Stimulated activated CD4-positive, alpha-beta T cell treated with anti-CD3 and anti-CD28 coated beads, Interleukin-2, amount 100 ng/mL, for 48 hours (primary cell): ENCODE measurements around the gene TNFAIP8L1.

Source experiments
- DNase-seq, 2 donors: peaks; one replicate each; pipeline ENCODE4 v3.0.0-alpha.2; 2020

The TNFAIP8L1 gene

DNA sequence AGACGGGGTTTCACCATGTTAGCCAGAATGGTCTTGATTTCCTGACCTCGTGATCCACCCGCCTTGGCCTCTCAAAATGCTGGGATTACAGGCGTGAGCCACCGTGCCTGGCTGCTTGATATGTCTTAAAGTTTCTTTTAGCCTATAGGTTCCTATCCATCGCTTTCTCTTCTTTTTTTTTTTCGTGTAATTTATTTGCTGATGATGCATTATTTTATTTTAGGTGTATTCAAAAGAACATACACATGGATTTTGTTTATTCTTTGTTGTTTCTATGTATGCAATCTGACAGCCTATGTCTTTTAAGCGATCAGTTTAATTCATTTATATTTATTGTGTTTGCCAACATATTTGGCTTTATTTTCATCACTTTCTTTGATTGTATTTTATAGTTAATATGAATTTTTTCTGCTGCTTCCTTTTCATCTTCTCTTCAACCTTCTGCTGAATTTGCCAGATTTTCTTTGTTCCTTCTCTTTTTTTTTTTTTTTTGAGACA, 26.0 kb upstream of the TNFAIP8L1 start:
- DNase-seq = no peak

DNA sequence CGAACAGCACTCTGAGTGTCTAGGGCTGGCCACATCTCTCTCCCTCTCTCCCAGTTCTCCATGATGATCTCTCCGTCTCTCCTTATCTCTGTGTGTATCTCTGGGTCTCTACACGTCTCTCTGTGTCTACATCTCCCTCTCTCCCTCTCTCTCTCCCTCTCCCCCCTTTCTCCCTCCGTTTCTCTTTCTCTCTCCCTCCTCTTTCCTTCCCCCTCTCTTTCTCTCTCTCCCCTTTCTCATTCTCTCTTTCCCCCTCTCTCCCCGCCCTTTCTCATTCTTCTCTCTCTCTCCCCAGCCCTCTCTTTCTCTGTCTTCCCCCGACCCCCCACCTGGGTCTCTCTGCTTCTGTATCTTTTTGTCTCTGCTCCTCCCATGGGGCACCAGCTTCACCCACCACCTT, 21.3 kb upstream of the TNFAIP8L1 start:
- DNase-seq = no peak

DNA sequence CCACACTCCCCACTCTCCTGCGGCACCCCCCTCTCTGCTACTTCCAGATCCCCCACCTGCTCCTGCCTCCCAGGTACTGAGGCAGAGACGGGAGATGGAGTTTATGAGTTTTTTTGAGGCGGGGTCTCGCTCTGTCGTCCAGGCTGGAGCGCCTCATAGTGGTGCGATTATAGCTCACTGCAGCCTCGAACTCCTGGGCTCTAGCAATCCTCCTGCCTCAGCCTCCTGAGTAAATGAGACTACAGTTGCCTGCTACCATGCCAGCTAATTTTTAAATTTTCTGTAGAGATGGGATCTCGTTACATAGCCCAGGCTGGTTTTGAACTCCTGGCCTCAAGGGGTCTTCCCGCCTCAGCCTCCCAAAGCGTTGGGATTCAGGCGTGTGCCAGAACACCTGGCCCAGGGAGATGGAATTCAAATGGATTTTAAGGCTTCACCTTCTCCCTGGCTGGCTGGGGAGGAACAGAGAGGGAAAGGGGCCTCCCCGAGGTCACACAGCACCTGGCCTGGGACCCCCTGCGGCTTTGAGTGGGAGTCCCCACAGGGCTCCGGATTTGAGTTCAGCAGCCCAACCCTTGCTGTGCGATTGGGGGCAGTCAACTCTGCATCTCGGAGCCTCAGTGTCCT, 19.5 kb upstream of the TNFAIP8L1 start:
- no peak for DNase-seq

DNA sequence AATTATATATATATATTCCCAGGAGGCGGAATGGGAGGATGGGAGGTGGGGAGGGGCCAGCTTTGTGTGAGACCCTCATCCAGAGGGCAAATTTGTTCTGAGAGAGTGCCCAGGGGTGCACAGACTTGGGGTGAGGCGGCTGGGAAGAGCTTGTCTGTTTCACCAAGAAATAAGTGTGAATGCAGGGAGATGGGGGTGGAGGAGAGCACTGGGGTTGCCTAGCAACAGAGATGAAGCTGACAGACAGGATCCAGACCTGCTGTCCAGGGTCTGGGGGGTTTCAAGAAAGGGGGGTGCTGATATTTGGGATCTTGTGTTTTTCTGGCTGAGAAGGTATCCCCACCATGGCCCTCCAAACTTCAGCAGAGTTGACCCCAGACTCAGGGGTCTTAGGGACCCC, 18.6 kb upstream of the TNFAIP8L1 start:
- no peak for DNase-seq

DNA sequence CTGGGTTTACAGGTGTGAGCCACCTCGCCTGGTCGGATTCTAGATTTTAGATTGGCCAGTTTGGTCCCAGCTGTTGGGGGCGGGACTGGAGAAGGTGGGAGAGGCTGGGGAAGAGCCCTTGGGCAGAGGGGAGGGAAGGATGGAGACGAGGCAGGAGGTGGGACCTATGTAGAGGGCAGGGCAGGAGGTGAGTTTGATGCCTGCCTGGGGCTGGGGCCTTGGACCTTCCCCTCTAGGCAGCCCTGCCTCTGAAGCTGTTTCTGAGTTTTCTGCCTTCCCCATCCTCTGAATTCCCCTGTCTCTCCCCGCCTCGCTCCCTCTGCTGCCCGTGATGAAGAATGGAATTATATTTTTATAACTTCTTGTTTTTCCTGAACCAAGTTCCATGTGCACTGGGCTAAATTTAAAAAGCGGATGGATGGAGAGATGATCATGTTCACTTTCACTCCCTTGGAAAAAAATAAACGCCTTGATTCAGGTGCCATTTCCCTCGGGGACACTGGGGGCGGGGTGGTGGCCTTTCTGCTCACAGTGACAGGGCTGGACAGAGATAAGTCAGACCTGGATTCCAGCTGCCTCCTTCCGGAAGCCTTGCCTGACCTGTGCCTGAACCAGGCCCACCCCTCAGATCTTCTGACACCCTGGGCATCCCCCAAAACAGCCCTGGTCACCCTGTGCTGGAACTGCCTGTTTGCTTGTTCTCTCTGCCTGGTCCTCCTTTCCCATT, 16.5 kb upstream of the TNFAIP8L1 start:
- DNase-seq = no peak

DNA sequence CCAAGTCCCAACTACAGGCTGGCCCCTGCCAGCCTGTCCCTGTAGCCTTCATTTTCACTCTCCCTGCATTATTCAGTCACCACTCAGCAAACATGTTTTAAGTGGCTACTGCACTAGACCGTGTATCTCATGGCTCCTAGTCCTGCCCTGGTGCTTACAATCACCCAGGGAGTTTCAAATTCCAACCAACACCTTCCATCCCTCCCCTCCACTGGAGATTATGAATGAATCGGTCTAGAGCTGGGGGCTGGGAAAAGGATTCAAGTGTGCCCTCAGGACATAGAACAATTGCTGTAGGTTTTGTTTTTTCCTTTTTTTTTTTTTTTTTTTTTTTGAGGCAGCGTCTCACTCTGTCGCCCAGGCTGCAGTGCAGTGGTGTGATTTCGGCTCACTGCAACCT, 15.0 kb upstream of the TNFAIP8L1 start:
- no peak for DNase-seq

DNA sequence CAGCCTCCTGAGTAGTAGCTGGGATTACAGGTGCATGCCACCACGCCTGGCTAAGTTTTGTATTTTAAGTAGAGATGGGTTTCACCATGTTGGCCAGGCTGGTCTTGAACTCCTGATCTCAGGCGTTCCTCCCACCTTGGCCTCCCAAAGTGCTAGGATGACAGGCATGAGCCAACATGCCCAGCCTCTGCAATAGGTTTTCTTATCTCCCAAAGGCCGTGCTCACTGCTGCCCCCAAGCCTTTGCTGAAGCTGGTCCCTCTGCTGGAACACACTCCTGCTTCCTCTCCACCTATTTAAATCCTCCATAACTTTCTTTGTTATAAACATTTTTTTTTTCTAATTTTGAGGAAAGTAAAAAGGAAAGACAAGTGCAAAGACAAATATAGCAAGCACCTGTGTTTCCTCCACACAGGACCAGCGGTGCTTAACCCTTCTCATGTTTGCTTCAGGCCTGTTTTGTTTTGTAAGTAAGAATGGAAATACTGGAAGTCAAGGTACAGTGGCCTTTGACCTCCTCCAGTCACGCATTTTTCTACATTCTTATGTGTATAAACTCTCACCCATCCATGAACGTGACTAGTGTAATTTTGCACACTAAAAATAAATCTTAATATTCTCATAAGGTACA, 14.5 kb upstream of the TNFAIP8L1 start:
- no peak for DNase-seq

DNA sequence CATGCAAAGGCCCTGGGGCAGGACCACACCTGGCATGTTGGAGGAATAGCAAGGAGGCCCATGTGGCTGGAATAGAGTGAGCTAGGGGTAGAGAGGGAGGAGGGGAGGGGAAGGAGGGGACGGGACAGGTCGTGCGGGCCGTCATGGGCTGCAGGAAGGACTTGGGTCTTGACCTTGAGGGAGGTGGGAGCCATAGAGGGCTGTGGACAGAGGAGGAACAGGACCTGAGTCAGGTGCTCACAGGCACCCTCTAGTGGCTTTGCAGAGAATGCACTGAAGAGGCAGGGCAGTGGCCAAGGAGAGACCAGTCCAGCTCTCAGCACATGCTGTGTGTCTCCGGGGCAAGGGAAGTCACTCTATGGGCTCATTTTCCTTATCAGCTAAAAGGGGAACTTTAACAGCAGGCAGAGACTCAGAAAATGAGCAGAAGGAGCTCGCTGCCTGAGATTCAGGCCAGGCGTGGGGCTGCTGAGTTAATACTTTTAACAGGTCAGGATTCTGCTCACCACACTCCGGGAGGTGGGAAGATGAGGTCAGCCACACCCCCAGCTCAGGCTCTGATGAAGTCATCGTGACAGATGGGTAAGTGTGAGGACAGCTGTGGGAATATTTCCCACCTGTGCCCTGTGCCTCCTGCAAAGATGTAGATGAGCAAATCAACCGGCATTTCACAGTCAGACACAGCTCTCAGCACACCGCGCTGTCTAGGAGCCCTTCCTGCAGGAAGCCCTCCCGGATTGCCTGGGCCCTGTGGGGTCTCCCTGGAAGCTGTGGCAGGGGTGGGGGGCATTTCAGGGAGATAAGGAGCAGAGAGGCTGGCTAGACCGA, 6.0 kb upstream of the TNFAIP8L1 start:
- peak; percentile 47 to 53 for DNase-seq

DNA sequence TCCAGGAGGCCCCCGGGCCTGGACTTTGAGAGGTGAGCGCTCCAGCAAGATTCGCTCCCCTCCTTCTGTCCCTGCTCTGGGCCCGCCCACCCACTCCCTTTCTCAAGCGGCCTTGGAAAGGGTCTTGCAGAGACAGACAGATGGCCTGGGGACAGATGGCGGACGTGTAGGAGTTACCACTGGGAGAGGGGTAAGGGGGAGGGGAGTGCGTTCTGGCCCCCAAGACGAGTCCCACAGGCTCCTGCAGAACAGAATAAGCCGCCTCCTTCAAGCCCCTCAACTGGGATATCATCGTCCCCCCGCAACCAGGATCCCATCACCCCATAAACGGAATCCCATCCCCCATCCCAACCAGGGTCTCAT, 3.6 kb upstream of the TNFAIP8L1 start:
- DNase-seq = no peak

DNA sequence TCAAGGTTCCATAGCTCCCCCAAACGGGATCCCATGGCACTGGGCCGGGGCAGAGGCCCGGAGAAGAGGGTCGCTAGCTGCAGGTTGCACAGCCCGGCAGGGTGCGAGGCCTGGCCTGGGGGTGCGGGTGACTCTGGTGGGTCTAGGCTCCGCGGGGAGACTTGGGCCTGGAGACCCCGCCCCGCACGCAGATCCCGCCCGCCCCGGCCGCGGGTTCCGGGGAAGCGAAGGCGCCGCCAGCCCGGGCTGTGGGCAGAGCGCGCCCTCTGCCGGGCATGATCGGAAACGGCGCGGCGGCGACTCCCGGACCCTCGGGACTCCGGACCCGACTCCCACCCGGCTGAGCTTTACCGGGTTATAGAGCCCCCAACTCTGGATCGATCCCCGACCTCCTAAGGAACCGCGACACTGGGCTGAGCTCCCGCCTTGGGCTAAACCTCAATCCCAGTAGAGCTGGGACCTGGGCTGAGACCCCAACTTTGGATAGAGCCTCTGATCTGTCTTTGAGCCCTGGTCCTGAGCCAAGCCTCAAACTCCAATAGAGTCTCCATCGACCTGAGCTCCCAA, 3.1 kb upstream of the TNFAIP8L1 start:
- DNase-seq = peak; percentile 86

DNA sequence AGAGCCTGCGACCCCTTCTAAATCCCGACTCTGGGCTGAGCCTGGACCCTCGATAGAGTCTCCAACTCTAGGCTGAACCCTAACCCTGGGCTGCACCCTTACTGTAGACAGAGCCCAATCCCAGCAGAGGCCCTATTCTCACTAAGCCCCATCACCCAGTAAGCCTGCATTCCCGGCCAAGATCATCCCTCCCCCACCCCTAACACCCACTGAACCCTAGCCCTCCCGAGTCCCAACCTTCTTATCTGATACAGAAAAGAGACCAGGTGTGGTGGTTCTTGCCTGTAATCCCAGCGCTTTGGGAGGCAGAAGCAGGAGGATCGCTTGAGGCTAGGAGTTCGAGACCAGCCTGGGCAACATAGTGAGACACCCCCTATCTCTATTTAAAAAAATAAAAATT, 2.6 kb upstream of the TNFAIP8L1 start:
- no peak for DNase-seq

DNA sequence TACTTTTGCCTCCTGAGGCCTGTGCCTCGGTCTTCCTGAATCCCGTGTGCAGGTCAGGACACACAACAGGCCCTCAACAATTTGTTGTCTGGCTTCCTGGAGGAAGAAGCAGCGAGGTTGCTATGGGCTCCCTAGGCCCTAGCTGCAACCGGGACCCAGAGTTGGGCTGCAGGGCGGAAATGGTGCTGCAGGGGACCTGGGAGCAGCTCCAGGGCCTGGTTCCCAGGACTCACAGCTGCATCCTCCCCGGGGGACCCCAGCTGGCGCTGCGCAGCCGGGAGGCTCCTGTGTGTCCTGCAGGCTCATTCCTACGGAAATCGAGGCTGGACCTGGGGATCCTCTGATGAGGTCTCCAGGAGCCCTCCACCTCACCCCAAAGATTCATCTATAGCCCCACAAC, 999 bp upstream of the TNFAIP8L1 start:
- DNase-seq = no peak

DNA sequence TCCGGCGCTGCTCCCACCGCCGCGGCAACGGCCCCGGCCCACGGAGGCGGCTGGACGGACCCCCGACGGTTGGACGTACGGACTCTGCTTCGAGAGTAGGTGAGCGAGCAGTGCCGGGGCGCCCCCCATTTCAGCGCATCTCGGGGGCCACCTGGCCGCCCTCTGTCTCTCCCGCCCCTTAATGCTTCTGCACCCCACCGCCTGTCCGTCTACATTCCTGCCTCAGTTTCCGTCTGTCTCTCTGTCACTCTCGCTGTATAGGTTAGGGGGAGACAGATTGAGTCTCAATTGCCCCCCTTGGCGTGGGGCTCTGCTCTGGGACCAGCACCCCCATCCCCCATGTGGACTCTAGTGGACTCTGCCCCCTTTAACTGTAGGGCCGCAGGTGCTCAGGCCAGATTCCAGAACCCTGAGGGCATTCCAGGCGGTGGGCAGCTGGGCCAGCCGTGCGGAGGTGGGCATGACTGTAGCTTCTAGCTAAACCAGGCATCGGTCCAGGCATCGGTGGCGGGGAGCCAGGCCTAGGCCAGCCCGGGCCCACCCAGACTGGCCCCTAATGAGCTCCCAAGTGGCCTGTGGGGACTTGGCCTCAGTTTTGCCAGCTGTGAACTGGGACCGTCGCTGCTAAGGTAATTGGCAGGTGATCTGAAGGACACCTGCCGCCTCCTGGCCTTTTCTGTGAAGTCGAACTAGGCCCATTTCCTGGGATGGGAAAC, 373 bp downstream of the TNFAIP8L1 start:
- DNase-seq = no peak

DNA sequence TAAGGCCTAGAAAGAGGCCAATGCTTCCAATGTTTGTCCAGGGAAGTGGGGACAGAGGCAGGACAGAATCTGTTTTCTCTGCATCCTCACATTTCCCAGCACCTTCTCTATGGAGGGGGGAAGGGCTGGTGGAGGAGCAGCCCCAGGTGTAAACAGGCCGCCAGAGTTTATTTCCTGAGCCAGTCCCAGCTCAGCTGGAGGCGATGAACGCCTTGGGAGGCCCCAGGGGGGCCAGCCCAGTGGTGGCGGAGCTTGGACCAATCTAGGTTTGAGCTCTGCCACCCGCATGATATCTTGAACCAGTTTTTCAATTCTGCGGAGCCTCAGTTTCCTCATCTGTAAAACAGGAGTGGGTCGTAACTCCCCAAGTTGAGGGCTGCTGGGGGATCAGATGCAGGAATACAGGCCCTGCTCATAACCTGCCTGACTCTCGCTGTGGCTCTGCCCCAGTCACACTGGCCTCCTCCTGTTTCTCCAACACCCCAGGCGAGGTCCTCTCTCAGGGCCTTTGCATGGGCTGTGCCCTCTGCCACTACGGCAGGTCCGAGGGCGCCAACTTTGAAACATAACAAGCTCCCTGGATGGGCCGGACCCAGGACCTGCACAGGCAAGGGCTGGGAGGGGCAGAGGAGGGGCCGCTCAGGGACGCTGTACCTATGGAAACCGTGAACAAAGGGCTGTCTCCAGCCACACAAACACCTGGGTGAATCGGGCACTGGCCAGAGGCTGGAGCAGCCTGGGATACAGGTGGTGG, 1.1 kb downstream of the TNFAIP8L1 start:
- no peak for DNase-seq

DNA sequence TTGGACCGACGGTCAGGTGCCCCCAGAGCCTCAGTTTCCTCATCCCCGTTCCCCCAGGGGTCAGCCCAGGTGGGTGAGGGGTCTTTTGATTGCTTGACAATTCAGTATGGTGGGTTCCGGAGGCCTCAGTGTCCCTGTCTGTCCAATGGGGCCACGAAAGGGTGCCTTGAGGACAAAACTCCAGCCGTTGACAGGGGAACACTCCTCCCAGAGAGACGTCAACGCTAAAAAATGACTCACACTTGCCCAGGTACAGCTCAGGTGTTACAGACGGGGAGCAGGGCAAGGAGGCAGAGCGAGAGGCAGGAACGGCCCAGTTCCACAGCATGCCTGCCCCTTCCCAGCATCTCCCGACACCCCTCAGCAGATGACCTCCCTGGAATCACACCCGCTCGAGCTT, 1.8 kb downstream of the TNFAIP8L1 start:
- DNase-seq = no peak

DNA sequence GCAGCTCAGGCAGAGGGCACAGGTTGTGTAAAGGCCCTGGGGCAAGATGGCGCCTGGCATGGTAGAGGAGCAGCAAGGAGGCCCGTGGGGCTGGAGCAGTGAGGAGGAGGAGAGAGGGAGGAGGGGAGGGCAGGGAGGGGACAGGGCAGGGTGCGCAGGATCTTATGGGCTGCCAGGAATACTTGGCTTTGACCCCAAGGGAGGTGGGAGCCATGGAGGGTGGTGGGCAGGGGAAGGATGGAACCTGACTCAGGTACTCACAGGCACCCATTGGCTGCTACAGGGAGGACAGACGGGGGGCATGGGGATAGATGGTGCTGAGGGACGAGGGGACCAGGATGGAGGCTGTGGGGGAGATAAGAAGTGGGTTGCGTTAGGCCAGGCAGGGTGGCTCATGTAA, 3.3 kb downstream of the TNFAIP8L1 start:
- no peak for DNase-seq

DNA sequence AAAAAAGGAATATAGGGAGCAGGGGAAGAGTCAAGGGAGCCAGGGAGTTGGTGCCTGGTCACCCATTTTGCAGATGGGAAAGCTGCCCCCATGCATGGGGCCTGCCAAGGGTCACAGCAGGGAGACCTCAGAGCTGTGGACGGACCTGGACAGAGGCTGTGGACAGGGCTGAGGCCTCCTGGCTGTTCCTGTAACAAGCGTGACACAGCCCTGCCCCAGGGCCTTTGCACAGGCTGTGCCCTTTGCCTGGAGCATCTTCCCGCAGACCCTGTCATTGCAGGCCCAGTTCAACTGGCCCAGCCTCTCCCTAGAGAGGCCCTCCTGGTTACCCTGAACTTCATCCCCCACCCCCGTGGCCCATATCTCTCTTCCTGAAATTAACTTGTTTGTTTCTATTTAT, 6.4 kb downstream of the TNFAIP8L1 start:
- DNase-seq = no peak

DNA sequence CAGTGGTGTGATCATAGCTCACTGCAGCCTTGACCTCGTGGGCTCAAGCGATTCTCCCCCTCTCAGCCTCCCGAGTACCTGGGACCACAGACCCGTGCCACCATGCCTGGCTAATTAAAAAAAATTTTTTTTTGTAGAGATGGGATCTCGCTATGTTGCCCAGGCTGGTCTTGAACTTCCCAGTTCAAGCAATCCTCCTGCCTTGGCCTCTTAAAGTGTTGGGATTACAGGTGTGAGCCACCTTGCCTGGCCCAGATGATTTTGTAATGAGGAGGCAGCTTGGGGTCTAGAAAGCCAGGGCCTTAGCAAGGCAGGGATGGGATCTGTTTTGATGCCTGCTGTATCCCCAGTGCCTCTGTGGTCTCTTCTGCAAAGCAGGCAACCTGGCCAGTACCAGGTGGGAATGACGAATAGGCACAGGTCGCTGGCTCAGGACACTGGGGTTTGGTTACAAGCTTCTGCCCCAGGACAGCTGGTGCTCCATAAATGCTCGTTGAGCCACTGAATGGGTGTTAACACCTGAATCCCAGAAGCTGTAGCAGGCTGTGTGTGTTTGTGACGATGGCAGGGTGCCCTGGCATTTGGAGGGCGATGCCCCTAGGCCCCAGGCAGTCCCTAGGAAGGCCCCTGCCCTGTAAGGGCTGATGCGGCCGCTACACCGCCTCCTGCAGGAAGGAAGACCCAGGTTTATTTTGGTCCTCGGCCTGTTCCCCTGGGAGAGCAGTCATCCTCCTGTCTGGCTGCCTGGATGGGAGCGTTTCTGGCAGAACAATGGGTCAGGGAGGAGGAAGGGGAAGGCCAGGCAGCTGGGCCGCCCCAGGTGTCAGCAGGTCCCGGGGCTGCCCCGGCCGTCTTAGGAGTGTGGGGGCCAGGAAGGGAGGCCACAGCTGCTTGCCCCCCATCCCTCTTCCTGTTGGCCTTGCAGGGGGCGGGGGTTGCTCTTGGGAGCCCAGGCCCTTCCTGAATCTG, 8.6 kb downstream of the TNFAIP8L1 start:
- no peak for DNase-seq

DNA sequence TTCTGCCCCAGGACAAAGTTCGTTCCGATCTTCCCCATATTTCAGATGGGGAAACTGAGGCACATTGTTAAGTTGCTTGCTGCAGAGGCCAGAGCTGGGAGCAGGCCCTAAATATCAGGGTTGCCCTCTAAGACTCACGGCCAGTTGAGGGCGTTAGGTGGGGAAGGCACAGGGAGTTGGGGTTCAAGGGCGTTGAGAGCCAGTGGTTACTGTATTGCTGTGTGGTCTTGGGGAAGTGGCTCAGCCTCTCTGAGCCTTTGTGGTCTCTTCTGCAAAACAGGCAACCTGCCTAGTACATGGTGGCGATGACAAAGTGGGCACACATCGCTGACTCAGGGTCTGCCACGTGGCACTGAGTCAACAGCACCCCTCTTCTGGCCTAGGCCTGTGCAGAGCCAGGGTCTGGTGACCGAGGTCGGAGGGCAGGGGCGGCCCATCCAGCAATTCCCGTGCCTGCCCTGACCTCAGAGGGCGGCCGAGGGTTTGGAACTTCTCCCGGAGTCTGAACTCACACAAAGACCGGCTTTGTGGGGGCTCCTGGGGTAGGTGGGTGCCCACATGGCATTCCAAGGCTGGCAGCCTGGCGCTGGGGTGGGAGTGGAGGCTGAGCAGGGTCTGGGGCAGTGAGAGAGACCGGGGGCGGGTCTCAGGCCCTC, 10.2 kb downstream of the TNFAIP8L1 start:
- DNase-seq = no peak

DNA sequence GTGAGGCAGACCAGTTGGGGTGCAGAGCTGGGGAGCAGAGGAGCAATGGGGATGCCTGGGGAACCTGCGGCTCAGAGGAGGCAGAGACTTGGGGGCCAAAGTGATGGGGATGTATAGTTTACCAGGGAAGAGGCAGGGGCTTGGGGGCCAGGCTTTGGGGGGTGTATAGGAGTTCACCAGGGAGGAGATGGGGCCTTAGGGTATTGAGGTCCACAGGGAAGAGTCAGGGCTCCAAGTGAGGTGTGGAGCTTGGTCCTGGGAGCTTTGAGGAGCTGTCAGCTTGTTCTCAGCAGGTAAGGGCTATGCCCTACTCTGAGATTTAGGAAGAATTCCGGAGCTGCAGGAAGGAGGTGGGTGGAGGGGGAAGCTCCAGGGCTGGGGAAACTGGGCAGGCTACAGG, 10.8 kb downstream of the TNFAIP8L1 start:
- DNase-seq = no peak
